GM21447 (cell line): ENCODE data around the gene SNX25.

Experiments
- ATAC-seq: cut with Tn5 transposase; IDR thresholded peaks from one replicate; pipeline ENCODE4 v1.9.1; 2021; ENCODE audit not compliant: unreplicated experiment

The SNX25 gene

GRCh38 chr4:185370268-185370949, 161.0 kb downstream of the SNX25 start:
- no peak for ATAC-seq

GRCh38 chr4:185371702-185372101, 162.3 kb downstream of the SNX25 start:
- ATAC-seq = no peak

GRCh38 chr4:185374027-185374426, 164.6 kb downstream of the SNX25 start:
- ATAC-seq = no peak

- ATAC-seq = no peak
These were observed 165.2 kb downstream of the SNX25 start for GRCh38 chr4:185374573-185374972.

- ATAC-seq = no peak
These were observed 168.9 kb downstream of the SNX25 start for GRCh38 chr4:185378264-185378663.

GRCh38 chr4:185379326-185380295, 170.2 kb downstream of the SNX25 start:
- no peak for ATAC-seq

- ATAC-seq = no peak
These were observed 170.9 kb downstream of the SNX25 start for GRCh38 chr4:185380320-185380719.

GRCh38 chr4:185381288-185382196, 172.1 kb downstream of the SNX25 start:
- ATAC-seq = no peak

- ATAC-seq = no peak
These were observed 173.4 kb downstream of the SNX25 start for GRCh38 chr4:185382754-185383153.

- no peak for ATAC-seq
These were observed 174.1 kb downstream of the SNX25 start for GRCh38 chr4:185383451-185383850.

GRCh38 chr4:185384061-185384460, 174.7 kb downstream of the SNX25 start:
- ATAC-seq = no peak

- ATAC-seq = no peak
These were observed 175.5 kb downstream of the SNX25 start for GRCh38 chr4:185384930-185385331.

GRCh38 chr4:185387957-185388356, 178.6 kb downstream of the SNX25 start:
- no peak for ATAC-seq

- ATAC-seq = no peak
These were observed 181.5 kb downstream of the SNX25 start for GRCh38 chr4:185390941-185391340.

GRCh38 chr4:185392156-185392555, 182.8 kb downstream of the SNX25 start:
- no peak for ATAC-seq

- ATAC-seq = no peak
These were observed 185.3 kb downstream of the SNX25 start for GRCh38 chr4:185394568-185395237.

GRCh38 chr4:185395238-185395955, 186.0 kb downstream of the SNX25 start, which contains the start of gene LRP2BP:
Gene LRP2BP, minus strand, starts transcription at chr4:185395924. Its CDS starts 17,738 bp downstream, at chr4:185378186.
- ATAC-seq = no peak

- peak; percentile 70 for ATAC-seq
These were observed 186.7 kb downstream of the SNX25 start for GRCh38 chr4:185395956-185396723.
